RPMI8226 (cell line): ENCODE measurements around the gene ZRANB3.
"Not testable (repeated sequence)": the region's sequence is repeated elsewhere in the genome, so short reads cannot be mapped to it uniquely, and the experiment has no call there.

Source experiments
- DNase-seq: peaks from one replicate; pipeline ENCODE4 v3.0.0-alpha.2; 2015

Gene ZRANB3

DNA sequence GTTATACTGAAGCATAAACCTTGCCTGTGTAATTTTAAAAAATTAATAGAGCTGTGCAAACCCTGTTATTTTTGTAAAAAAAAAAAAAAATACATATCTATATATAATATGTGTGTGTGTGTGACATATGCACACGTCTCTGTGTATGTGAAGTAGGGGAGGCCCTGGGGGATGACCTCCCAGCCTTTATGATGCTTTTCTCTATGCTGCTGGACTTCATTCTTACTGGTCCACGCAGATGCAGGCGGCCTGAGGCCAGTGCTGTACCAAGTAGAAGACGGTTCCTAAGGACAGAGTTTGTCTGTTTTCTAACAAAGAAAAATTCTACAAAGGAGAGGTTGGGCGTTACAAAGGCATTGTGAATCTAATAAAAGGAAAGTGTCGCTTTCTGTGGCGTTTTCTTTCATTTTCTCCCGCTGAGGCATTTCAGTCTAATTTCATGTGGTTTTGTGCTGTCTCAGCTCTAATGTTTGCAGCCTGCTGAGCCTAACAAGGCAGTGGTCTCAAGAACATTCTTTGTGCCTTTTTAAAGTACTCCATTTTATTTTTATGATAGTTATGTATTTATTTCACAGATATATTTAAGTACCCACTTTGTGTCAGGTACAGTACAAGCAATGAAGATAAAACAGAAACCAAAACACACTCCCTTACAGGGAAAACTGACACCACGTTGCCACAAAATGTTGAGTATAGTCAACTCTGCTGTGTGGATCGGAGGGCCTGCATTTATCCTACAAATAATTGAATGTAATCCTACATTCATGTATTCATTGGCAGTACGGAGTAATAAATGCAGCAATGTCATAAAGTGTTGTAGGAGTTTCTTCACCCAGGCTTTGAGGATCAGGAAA lies 360.9 kb downstream of the ZRANB3 start:
- DNase-seq, result no peak

DNA sequence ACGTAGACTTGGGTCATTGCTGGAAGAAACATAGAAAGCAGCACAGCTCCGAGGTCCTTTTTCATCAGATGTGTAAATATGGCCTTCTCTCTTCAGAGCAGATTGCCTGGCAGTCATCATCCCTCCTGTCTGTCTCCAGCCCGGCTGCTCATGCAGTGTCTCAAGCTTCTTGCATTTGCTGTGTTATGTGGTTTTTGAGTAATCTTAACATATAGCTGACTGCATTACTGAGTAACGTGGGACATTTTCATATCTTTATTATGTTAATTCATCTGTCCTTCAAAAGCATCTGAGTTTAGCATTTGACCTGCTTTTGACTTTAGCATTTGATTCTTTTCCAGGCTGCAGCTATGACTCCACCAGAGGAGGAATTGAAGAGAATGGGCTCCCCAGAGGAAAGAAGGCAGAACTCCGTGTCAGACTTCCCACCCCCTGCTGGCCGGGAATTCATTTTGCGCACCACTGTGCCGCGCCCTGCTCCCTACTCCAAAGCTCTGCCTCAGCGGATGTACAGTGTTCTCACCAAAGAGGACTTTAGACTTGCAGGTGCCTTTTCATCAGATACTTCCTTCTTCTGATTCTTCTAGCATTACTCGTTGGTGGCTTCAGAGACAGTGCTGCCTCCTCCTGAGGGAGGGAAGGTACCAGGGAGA lies 362.7 kb downstream of the ZRANB3 start:
- no peak for DNase-seq

DNA sequence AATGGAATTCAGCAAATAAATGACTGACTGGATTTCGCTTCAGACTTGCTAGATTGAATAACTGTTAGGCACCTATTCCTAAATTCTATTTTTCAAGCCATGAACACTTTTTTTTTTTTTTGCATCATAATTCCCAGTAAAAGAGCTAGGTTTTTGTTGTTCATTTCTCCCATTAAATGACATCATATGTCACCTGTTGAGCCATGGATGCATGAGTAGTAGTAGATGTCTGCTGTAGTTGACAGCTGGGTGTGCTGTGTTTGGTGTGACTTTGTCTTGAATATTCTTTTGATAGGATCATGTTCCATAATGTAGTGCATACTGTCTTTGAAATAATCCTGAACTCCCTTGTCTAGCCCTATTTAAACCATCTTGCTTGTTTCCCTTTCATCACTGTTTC lies 363.7 kb downstream of the ZRANB3 start:
- DNase-seq, result no peak

DNA sequence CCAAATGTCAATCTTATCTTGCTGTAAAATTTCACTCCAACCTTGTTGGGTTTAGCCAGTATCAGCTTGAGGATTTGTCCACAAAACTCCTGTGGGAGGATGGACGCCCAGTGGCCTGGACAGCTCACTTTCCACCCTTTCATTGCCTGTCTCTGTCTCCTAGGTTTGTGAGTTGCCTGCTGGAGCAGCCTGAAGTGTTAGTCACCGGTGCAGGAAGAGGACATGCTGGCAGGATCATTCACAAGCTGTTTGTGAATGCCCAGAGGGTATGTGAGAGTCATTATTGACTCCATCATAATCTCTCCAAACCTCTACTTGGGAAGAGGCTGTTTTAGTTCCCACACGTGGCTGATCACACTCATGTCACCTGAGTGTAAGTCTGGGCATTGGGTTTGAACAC lies 366.6 kb downstream of the ZRANB3 start:
- no peak for DNase-seq

DNA sequence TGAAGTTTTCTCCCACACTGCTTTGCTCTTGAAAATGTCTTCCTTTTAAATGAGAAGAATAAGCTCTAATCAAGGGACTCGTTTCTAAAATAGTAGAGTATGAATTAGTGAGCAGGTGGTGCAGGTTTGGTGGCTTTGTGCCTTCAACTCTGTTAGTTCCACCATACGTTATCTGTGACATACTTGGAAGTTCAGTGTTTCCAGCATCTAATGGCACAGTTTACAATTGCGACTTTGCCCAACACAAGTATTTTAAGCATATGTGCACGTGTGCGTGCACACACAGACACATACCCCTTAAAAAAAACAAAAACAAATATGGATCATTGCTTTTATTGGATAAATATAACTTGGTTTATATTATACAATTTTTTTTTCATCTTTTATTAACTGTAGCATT lies 367.1 kb downstream of the ZRANB3 start:
- DNase-seq, result no peak

DNA sequence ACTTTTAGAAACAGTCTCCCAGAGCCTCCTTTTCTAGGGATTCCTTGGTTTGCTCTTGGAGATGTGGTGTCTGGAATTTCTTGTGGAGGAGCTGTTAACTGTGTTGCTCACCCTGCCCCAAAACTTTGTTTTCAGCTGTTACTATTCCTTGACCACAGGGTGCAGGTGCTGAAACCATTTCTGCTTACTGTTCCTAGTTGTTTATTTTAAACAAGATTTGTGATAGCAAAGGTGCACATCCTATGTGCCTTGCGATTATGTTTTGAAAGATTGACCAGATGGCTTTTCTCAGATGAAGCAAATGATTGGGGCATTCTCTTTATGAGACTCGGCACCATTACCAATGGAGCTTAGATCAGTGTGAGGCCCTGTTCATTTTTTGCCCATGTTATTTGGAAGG lies 367.7 kb downstream of the ZRANB3 start:
- peak; percentile 62 for DNase-seq

DNA sequence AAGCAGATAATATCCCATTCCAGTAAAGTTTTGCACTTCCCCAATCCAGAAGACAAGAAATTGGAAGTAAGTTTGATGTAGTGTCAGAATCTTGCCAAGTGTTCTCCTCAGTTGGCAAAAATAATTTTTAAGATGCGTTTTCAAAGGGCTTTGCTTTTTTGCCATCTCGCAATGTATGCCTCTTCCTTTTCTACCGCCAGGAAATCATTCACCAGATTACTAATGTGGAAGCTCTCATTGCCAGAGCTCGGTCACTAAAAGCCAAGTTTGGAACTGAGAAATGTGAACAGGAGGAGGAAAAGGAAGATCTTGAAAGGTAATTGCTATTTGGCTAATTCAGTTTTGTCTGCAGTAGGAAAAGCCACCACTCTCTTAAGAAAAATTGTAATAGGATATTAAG lies 368.2 kb downstream of the ZRANB3 start:
- DNase-seq, result peak; percentile 48

DNA sequence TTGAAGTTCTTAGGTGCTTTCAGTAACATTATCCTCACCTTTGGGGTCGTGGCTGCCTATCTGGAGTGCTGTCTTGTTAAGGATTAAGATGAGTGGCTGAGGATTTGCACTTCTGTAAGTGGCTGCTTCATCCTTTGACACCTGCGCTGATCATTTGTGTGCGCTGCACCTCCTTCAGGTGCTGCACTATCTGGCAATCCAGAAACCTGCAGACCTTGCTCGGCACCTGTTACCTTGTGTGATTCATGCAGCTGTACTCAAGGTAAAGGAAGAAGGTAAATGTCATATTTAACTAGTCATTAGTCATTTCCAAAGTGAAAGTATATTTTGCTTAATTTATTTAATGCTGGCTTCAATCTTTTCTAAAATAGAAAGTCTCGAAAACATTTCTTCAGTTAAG lies 368.6 kb downstream of the ZRANB3 start:
- DNase-seq, result peak; percentile 84

DNA sequence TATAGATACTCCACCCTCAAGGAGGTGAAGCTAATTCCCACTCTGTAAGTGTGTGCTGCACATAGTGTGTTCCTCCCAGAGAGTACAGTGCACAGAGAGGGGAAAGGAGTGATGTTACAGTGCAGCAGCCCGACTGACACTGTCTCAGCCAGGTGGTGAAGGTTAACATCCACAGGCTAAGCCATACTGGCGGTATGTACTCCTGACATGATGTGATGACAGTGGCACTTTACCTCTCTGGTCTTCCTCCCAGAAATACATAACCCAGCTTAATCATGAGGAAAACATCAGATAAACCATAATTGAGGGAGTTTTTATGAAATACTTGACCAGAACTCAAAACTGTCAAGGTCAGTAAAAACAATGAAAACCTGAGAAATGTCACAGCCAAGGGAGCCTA lies 371.8 kb downstream of the ZRANB3 start:
- no peak for DNase-seq

DNA sequence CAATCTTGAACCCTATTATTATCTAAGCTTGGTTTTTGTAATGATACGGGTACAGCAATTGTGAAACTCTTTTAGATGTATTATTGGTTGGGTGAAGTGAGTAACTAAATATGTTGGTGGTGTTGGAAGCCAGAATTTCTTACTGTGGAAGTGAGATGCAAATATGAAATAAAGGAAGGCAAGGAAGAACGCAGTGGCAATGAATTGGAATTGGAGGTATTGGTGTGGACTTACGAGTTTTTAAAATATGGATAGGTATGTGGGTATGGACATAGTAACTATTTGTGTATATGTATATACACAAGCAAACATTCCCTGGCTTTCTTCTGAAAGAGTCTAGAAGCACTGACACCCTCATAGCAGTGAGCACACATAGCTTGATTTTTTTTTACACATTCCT lies 373.2 kb downstream of the ZRANB3 start:
- DNase-seq, result no peak

DNA sequence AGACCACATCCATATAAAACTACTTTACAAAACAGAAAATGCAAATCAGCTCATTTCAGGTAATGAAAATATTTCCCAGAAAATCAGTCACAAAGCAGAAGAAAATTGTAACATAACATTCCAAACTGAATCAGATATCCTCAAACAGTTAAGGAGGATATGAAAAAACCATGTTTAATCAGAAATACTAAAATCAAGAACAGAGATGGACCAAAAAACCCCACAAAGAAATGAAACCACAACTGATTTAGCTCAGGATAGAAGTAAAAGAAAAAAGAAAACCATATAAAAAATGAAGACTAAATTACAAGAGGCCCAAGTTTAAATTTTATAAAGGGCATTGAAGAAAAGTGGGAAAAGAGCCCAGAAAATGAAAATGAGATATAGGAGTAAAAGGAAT lies 376.1 kb downstream of the ZRANB3 start:
- no peak for DNase-seq

DNA sequence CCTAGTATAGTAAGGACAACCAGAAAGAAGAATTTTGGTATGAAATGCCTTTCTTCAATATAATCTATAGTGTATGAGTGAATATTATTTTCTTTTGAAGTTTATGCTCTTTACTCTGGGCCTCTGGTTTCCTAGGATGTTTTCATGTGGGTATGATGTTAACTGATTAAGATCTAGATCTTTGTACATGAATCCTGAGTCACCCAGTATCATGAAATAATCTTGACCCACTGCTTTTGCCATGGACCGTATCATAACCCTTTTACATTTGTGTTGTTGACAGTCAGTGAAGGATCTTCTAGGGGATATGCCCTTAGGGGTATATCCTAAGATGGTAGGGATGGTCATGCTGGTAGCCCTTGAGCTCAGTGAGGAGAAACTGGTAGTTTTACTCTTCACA lies 378.7 kb downstream of the ZRANB3 start:
- no peak for DNase-seq

DNA sequence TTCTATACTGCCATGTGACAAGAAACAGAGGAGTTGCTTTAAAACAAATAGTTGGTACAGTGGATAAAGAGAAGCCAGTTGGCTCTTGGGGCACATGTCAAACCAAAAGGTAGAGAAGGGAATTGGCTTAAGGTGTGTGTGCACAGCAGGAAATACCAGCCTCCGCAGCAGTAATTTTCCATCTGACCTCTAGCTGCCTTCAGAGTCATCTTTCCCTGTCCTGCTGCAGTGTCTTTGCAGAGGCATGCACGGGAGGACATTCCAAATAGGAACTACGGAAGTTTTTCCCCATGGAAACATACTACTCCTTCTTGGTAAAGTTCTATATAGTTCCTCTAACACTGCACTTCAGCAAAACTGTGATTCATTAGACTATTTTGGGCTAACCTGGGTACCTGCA lies 379.4 kb downstream of the ZRANB3 start:
- no peak for DNase-seq

DNA sequence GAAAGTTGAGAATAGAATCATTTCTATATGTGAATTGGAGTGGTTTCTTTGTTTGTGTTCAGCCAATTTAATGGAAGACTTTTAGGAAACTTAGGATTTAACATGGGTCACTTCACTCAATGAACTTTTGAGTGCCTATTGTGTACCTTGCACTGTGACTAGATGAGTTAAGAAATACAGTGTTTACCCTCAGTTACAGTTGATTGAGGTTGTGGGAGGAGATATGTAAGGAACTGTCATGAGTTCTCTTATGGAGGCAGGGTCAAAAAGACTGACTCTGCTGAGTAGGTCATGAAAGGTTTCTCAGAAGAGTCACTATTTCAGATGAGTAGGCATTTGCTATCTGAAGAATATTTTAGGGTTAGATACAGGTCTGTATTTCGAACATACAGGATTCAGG lies 380.3 kb downstream of the ZRANB3 start:
- no peak for DNase-seq

DNA sequence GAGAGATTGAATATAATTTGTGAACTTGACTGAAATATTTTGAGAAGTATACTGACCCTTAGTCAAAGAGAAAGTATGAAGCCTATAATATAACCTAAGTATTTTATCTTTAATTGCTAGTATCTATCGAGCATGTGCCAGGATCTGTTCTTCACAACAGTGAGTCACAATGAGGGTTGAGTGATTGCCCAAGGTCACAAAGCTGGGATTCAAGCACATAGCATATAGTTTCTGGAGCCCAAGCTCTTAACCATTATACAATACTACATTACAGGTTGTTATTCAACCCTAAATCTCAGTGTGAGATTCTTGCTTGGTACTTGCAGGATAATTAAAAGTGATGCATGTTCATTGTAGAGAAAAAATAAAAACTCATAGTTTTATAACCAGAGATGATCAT lies 381.8 kb downstream of the ZRANB3 start:
- no peak for DNase-seq

DNA sequence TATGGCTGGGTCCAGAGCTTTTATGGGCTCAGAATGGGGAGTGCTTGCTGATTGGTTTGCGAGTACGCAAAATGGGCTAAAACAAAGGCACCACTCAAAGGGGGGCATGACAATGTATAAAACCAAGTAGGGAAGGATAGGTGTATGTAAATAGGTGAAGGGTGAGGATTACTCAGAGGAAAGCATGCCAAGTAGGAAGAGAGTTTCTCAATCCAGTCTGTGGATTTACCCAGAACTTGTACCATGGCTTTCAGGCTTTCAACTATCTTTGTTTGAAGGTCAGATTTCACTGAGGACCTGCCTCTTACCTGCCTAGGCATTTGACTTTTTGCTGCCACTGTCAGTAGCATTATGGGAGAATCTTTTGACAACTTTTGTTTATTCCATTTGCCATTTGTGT lies 386.7 kb downstream of the ZRANB3 start:
- no peak for DNase-seq

DNA sequence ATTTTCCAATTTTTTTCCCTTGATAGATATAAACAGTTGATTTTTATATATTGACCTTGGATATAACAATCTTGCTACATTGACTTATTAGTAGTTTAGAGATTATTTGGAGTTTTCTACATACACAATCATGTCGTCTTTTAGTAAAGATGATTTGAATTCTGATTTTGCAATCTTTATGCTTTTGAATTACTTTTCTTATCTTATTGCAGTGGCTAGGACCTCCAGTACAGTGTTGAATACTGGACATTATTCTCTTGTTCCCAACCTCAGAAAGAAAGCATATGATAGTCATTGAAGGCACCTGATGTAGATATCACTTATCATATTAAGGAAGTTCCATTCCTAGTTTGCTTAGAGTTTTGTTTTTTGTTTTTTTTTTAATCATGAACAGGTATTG lies 388.7 kb downstream of the ZRANB3 start:
- no peak for DNase-seq

DNA sequence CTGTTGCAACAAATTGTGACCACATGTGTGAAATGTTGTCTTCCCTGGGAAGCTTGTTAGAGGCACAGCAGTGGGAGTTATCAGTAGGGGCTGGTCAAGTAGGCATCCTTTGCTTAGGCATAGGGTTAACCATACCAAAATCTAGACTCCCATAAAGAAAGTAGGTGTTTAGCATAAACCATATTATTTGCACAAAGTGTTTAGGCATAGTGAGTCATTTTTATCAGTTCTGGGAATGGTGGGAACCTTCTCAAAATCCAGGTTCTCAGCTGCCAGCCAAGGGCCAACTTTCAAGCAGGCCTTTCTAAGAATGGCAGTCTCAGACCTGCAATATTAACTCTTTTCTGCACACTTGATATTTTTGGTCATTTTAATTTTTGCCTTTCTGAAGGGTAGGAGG lies 390.4 kb downstream of the ZRANB3 start:
- DNase-seq, result no peak

DNA sequence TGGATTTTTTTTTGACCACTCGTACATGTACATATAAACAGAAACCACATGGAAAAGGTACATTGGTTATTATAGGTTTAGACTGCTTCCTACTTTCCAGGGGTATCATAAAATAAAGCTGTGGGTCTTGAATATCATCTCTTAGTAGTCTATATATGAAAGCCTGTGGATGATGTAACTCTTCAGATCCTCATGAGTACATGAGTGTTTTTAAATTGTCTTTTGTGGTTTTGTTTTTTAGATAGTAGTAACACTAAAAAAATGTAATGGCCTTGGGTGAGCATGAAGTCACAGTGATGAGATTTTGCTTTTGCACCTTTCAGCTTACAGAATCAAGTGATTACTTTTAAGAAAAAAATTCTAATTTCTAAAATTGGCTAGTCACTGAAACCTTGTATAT lies 398.7 kb downstream of the ZRANB3 start:
- no peak for DNase-seq

DNA sequence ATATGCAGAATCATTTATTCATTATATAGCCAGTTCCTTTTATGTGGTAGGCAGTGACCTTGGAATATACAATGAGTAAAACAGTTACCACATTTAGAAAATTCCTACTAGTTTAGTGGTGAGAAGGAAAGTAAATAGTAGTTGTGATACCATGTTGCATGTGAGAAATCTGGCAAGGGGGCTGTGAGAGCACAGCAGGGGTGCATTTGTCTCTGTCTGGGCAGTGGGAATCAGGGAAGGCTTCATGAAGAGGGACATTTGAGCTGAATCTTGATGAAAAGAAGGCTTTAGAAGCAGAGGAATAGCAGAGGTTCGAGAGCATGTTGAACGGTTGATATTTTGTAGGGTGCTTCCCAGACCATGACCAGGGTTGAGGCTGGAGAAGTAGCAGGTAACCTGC lies 400.3 kb downstream of the ZRANB3 start:
- no peak for DNase-seq

DNA sequence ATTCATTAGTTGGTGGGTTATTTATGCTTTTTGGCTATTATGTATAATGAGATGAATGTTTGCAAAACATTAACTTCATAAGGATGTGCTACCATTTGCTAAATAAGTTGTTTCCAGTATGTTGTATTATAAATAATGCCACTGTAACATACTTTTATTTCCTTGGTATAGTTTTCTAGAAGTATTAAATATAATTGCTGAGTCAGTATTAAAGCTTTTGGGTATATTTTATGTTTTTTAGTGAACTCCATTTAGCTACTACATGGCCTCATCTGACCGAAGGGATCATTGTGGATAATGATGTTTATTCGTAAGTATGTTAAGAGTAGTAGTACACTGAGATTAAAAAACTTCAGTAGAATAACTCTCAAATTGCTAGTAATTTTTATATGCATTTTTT lies 405.1 kb downstream of the ZRANB3 start:
- DNase-seq, result no peak

DNA sequence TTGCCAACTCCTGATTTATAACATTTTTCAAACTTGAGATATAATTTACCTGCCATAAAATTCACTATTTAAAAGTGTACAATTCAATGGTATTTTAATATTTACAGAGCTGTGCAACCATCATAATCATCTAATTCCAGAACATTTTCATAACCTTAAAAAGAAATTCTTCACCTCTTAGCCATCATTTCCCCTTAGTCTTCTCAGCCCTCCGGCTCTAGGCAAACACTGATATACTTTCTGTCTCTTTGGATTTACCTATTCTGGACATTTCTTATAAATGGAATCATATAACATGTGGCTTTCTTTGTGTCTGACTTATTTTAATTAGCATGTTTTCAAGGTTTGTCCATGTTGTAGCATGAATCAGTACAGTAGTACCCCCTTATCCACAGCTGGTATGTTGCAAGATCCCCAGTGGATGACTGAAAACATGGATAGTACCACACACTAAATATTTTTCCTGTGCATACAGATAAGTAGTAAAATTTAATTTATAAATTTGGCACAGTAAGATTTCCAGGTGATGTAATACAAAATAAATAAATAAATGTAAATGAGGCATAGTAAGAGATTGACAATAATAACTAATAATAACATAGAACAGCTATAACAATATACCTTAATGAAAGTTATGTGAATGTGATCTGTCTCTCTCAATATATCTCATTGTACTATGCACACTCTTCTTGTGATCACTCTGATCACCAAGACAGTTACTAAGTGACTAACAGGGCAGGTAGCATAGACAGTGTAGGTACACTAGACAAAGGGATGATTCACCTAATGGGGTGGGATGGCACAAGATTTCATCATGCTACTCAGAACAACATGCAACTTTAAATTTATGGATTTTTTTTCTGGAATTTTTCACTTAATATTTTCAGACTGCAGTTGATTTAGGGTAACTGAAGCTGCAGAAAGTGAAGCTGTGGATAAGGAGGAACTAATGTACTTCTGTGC lies 405.8 kb downstream of the ZRANB3 start:
- no peak for DNase-seq

DNA sequence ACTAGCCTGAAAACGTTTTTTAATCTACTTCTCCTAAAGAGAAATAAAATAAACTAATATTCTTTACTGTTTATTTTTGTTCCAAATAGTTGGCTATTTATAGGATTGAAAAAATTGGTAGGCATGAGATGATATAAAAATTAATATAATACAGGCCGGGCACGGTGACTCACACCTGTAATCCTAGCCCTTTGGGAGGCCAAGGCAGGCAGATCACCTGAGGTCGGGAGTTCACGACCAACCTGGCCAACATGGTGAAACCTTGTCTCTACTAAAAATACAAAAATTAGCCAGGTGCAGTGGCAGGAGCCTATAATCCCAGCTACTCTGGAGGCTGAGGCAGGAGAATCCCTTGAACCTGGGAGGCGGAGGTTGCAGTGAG lies 409.4 kb downstream of the ZRANB3 start:
- not testable (repeated sequence) for DNase-seq
